GM12892 (cell line): ENCODE data around the gene SFMBT1.

ENCODE experiments used
- DNase-seq: peaks from one replicate; pipeline ENCODE4 v3.0.0; 2011; ENCODE audit not compliant: insufficient read length
- FAIRE-seq: peaks from 2 replicates; lab custom pipeline; 2011; peaks lifted over from hg19 to GRCh38; lab: Jason Lieb, UNC
- POLR2A ChIP-seq: IDR thresholded peaks from 2 replicates; pipeline ENCODE4 v1.6.1; 2011; ENCODE audit warnings: low read depth, low read length, control low read depth
- POLR2AphosphoS5 ChIP-seq: IDR thresholded peaks from 2 replicates; pipeline ENCODE4 v1.6.1; 2011; ENCODE audit warnings: low read depth, low read length, control low read depth
- TAF1 ChIP-seq: IDR thresholded peaks from 2 replicates; pipeline ENCODE4 v1.6.1; 2011; ENCODE audit warnings: low read depth, mild to moderate bottlenecking, control low read depth, low read length, borderline replicate concordance

The SFMBT1 gene

GRCh38 chr3:52879581-52879980 is 166.3 kb downstream of the SFMBT1 start:
- no peak for DNase-seq
- FAIRE-seq: no peak
- TF ChIP-seq POLR2A: no peak
- TF ChIP-seq POLR2AphosphoS5: no peak
- TF ChIP-seq TAF1: no peak

DNA sequence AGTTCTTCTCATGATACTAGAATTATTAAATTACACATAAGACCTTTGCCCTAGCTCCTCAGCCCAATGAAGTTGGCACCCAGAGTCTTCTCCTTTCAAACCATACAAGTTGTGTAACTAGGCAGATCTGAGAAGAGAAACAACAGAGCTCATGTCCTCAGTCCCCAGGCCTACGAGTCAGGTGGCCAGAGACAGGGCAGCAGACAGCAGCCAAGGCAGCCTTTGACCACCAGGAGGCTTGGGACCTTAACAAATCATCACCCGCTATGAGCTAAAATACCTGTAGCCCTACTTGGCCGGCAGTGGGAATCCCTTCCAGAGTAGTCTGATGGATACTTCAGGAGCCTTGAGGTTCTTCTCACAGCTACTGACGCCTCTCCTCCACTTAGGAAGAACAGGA is 166.8 kb downstream of the SFMBT1 start:
- TF ChIP-seq POLR2AphosphoS5: no peak
- no peak for TF ChIP-seq TAF1
- TF ChIP-seq POLR2A: no peak
- FAIRE-seq (no peak), DNase-seq (no peak)

DNA sequence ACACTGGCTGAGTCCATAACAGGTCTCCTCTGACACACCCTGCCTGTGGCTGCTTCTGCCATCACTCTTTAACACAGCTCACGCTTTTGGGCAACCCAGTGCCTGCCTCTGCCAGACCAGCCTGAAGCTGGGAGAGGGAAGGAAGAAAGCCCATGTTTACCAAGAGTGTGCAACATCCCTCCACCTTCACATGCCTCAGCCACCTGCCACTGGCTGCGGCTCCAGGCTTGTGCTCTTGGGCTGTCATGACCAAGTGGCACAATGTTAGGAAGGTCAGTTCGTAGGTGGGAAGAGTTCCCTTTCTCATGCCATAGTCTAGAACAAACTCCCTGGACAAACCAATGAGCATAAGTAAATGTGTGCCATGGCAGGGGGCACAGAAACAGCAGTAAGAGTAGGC is 168.8 kb downstream of the SFMBT1 start:
- no peak for DNase-seq
- FAIRE-seq: no peak
- no peak for TF ChIP-seq POLR2AphosphoS5
- no peak for TF ChIP-seq TAF1
- no peak for TF ChIP-seq POLR2A

- TF ChIP-seq TAF1: no peak
- TF ChIP-seq POLR2A: no peak
- TF ChIP-seq POLR2AphosphoS5: no peak
- no peak for FAIRE-seq
- no peak for DNase-seq
Observed at GRCh38 chr3:52874864-52875587, 170.8 kb downstream of the SFMBT1 start.

DNA sequence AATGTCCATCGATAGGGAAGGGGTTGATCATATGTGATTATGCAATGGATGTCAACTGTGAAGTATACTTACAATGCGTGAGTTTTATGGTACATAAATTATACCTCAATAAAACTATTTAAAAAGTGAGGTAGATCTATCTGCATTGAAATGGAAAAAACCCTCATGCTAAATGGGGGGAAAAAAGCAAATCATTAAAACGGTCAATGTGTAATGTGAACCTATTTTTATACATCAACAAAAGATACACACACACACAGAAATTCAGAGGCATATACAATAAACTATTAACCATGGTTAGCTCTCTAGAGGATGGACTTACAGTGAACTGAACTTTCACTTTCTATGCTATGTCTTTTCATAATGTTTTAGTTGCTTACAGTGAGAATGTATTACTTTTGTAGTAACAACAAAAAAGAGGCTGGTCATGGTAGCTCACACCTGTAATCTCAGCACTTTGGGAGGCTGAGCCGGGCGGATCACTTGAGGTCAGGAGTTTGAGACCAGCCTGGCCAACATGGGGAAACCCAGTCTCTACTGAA is 171.6 kb downstream of the SFMBT1 start:
- FAIRE-seq (peak; percentile 33), DNase-seq (no peak)
- no peak for TF ChIP-seq TAF1
- TF ChIP-seq POLR2AphosphoS5: no peak
- TF ChIP-seq POLR2A: no peak

DNA sequence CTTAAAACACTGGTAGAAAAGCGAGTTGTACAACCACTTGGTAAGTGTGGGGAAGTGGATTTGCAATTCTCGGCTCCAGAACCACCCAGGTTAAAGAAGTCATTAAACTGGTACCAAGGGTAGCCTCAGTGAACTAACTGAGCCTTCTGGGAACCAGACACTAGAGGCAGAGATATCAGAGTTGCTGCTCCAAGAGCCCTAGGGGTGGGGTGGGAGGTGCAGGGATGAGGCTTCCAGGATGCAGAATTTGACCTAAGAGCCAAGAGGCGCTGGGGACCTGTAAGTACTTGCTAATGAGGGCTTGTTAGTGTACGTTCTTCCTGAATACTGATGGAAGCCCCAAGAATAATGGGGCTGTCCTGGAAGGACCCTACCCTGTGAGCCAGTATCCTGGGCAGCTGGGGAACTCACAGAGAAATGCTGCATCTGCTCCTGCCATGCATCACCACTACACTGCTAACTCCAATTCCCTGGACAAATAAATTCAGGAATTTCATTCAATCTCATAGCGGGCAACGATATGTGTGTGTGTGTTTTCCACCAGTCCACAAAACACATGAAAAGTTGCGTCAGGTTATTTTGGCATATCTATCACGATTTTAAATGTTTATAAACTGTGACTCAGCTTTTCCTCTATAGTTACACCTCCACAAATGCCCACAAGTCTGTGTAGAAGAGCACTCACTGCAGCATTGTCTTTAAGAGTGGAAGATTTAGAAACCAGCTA is 172.3 kb downstream of the SFMBT1 start:
- FAIRE-seq (no peak), DNase-seq (no peak)
- TF ChIP-seq TAF1: no peak

DNA sequence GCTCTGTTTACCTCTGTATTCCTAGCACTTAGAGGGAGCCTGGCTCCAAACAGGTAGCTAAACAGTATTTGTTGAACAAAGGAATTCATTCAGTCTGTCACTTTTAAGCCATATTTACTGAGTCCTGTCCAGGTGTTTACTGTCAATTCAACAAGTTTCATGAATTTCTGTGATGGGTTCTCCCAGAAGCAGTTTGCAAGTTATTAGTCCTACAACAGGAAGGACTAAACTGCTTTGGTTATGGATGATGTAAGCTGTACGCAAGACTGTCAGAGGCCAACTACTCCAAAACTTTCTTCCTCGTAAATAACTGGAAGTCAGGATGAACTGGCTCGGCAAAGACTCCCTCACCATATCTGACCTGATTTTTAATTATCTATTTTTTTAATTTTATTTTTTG is 173.6 kb downstream of the SFMBT1 start:
- DNase-seq (no peak), FAIRE-seq (no peak)
- TF ChIP-seq POLR2A (no peak), TAF1 (no peak), POLR2AphosphoS5 (no peak)

DNA sequence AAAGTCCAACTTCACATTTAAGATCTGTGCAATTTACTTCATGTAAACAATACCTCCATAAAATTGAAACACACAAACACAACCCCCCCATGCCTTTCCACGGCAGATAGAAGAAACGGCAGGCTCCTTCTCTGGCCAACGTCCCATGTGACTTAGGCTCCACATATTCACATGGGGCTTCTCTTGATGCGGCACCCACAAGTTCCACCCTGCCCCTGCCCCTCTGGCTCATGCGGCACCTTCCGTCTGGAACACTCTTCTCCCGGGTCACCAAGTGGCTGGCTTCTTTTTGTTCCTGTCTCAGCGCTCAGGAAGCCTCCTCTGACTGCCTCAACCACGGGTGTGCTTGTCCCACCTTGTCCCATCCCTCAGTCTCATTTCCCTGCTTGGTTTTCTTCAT is 174.1 kb downstream of the SFMBT1 start:
- no peak for FAIRE-seq
- no peak for TF ChIP-seq TAF1
- TF ChIP-seq POLR2A: no peak
- no peak for TF ChIP-seq POLR2AphosphoS5
- DNase-seq: no peak

DNA sequence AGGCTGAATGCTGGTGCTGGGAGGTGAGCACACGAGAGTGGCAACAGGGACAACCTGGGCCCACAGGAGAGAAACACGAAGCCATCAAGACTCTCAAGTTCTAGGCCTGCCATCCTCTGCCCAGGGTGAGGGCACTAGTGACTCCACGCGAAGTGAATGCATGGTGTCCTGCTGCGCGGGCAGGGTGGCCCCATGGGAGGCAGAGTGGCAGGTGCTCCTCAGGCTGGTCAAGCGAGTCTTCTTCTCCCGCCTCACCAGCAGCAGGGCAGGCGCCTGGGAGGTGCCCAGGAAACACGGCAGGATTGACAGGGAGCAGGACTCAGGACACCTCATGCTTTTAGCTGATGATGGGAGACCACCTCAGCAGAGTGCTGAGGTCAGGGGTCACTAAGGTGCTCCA is 175.4 kb downstream of the SFMBT1 start:
- TF ChIP-seq POLR2A (no peak), TAF1 (no peak), POLR2AphosphoS5 (no peak)
- DNase-seq (no peak), FAIRE-seq (no peak)

- no peak for TF ChIP-seq POLR2A
- TF ChIP-seq POLR2AphosphoS5: no peak
- TF ChIP-seq TAF1: no peak
- DNase-seq: no peak
- FAIRE-seq: no peak
Observed at GRCh38 chr3:52866427-52866826, 179.4 kb downstream of the SFMBT1 start.

DNA sequence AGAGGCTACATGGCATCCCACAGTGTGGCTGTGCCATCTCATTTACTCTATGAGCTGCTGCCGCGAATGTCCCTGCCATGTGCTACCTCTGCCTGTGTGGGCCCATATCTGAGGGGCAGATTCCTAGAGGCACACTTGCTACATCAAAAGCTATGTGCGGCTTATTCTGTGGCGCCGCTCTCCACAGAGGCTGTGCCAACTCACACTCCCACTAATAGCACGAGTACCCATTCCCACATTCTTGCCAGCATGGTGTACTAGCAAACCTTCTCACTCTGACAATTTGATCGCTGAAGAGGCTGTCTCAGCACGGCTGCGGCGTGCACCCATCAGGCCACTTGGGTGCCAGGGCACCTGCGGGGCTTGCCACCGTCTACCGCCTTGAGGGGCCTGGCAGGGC is 179.9 kb downstream of the SFMBT1 start:
- DNase-seq (no peak), FAIRE-seq (no peak)
- no peak for TF ChIP-seq POLR2A
- no peak for TF ChIP-seq POLR2AphosphoS5
- no peak for TF ChIP-seq TAF1

- TF ChIP-seq TAF1: no peak
- TF ChIP-seq POLR2A: no peak
- TF ChIP-seq POLR2AphosphoS5: no peak
- DNase-seq (no peak), FAIRE-seq (no peak)
Observed at GRCh38 chr3:52860424-52860768, 185.5 kb downstream of the SFMBT1 start.
